Measurements from ENCODE around the gene TMC8.

The TMC8 gene

DNA sequence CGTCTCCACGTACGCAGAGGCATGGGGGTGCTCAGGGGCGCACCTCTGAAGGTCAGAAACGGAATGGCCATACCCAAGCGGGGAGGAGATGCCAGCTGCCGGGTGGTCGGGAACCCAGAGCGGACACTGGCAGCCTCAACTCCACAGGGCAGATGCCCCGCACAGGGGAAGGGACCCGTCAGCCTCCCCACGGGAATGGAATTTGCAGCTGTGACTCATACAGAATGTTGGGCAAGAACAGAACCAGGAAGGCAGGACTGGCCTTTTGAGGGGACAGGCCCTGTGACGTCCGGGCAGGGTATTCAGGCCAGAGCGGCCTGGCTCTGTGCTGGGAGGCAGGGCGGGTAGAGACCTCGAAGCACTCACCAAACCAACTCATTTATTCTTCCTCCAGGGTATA lies 48.8 kb downstream of the TMC8 start:
- TF ChIP-seq GATA3 (IDR thresholded peaks at IDR 0.05; ENCODE audit: low read depth, low read length): no peak
- TF ChIP-seq GATA2 (IDR thresholded peaks at IDR 0.05; ENCODE audit: low read depth, low read length): no peak

DNA sequence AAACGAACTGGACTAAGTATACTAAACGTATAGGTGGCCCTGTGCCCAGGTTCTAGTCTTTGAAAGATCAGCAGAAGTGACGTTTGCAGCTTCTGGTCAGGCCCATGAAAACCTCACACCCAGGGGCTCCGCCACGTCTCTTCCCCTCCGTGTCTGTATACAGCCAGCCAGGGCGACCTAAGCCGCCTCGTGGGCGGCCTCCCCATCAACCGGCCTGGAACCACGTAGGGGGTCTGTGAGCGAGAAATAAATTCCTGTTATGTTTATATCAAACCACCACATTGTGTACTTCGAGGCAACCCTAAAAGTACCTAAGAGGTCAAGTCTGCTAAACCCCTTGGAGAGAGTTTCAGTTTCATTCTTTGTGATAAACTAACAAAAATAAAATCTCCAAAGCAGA lies 49.5 kb downstream of the TMC8 start:
- no peak for TF ChIP-seq GATA3 (IDR thresholded peaks at IDR 0.05; ENCODE audit: low read depth, low read length)
- TF ChIP-seq GATA2 (IDR thresholded peaks at IDR 0.05; ENCODE audit: low read depth, low read length): no peak

DNA sequence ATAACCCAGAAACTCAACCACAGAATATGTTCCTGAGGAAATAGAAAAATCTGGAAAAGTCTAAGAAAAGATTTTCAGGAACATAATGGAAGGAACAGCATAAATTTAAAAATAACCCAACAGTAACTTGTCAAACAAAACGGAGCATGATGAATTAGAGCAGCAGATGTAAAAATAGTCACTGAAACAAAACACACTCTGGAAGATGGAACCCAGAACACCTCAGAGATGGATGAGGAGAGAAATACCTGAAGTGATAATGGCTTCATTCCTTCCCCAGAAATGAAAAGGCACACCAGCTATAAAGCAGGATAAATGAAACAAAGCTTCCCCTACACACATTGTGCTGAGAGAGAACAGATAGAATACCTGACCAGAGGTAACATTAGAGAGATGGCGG lies 49.9 kb downstream of the TMC8 start:
- TF ChIP-seq GATA3 (IDR thresholded peaks at IDR 0.05; ENCODE audit: low read depth, low read length) (no peak), GATA2 (IDR thresholded peaks at IDR 0.05; ENCODE audit: low read depth, low read length) (no peak)

DNA sequence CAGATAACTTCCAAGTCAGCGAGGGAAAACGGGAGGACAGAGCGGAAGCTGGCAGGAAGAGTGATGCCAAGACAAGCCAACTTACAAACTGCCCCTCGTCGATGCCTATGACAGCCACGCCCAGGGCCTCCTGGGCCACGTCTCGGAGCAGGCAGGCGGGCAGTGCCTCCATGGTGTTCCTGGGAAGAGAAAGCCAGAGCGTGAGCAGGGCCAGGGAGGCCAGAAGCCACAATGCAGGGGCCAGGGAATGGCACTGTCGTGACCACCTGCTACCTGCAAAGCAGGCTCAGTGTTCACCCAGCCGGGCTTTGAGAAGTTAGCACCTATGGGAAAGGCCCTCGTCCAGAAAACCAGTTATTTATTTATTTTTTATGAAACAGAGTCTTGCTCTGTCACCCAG lies 51.9 kb downstream of the TMC8 start:
- TF ChIP-seq GATA2 (IDR thresholded peaks at IDR 0.05; ENCODE audit: low read depth, low read length) (no peak), GATA3 (IDR thresholded peaks at IDR 0.05; ENCODE audit: low read depth, low read length) (no peak)

DNA sequence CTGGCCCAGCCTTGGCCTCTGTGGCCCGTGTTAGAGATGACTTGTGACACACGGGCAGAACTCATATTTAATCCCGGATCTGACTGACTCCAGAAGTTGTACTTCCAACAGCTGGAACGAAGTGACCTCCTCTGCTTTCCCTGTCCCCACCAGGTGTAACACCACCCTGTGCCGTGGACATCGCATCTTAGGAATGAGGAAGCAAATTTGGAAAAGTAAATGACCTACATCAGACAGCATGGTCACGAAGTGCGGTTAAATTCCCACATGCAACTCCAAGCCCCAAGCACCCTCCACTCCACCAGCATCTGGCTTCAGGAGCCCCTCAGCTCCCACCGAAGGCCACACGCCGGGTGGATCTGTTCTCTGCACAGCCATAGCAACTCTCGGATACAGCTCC lies 53.3 kb downstream of the TMC8 start:
- TF ChIP-seq GATA3 (IDR thresholded peaks at IDR 0.05; ENCODE audit: low read depth, low read length): no peak
- no peak for TF ChIP-seq GATA2 (IDR thresholded peaks at IDR 0.05; ENCODE audit: low read depth, low read length)

DNA sequence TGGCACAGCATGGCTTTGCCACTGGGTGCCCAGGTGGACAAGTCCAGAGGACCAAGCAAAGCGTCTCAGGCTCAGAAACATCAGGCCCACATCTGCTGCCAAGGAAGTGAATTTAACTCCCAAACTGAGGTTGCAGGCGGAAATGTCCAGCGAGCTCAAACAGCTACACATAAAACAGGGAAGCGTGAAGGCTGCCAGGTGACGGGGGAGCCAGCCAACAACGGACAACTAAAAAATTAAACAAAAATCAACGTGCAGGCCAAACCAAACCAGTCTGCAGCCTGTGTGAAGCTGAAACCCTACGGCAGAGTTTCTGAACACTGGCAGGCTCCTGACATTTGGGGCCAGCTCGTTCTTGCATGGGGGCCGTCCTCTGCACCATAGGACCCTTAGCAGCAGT lies 53.8 kb downstream of the TMC8 start:
- no peak for TF ChIP-seq GATA2 (IDR thresholded peaks at IDR 0.05; ENCODE audit: low read depth, low read length)
- no peak for TF ChIP-seq GATA3 (IDR thresholded peaks at IDR 0.05; ENCODE audit: low read depth, low read length)

DNA sequence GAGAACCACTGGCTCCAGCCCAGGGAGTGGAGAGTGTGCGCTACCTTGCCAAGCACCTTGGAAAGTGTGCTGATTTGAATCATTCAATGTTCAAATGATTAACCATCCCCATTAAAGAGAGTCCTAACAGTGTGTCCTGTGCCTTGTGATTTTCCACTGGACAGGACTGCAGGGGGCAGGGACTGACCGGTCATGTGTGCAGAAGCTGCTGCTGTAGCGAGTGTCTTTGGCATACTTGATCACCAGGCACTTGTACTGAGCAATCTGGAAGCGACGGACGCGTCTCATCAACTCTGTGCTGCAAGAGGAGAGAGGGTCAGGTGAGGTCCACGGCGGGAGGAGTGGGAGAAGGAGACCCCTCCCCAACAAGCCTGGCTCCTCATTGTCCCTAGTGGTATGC lies 54.3 kb downstream of the TMC8 start:
- TF ChIP-seq GATA3 (IDR thresholded peaks at IDR 0.05; ENCODE audit: low read depth, low read length): no peak
- no peak for TF ChIP-seq GATA2 (IDR thresholded peaks at IDR 0.05; ENCODE audit: low read depth, low read length)

DNA sequence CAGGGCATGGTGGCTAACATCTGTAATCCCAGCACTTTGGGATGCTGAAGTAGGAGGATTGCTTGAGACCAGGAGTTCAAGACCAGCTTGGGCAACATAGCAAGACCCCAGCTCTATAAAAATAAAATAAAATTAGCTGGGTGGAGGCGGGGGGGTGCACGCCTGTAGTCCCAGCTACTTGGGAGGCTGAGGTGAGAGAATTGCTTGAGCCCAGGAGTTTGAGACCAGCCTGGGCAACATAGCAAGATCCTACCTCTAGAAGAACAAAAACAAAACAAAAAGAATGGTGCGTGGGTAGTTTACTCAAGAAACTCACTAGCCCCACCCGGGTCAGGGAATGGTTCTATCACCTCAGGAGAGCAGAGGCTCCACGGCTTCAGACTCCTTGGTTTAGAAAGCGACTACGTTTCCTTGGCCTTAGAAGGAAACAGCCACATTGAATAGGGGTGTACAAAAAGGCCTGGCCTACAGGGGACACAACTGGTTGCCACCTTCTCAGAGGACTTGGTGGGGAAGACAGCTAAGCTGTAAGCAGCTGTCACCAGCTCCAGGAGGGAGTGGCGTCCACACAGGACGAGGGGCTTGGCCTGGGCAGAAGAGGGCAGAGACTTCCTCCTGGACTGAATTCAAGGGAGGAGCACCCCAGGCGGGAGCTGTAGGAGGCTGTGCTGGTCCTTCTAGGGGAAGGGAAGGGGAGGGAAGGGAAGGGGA lies 55.6 kb downstream of the TMC8 start:
- TF ChIP-seq GATA3 (IDR thresholded peaks at IDR 0.05; ENCODE audit: low read depth, low read length) (no peak), GATA2 (IDR thresholded peaks at IDR 0.05; ENCODE audit: low read depth, low read length) (no peak)

DNA sequence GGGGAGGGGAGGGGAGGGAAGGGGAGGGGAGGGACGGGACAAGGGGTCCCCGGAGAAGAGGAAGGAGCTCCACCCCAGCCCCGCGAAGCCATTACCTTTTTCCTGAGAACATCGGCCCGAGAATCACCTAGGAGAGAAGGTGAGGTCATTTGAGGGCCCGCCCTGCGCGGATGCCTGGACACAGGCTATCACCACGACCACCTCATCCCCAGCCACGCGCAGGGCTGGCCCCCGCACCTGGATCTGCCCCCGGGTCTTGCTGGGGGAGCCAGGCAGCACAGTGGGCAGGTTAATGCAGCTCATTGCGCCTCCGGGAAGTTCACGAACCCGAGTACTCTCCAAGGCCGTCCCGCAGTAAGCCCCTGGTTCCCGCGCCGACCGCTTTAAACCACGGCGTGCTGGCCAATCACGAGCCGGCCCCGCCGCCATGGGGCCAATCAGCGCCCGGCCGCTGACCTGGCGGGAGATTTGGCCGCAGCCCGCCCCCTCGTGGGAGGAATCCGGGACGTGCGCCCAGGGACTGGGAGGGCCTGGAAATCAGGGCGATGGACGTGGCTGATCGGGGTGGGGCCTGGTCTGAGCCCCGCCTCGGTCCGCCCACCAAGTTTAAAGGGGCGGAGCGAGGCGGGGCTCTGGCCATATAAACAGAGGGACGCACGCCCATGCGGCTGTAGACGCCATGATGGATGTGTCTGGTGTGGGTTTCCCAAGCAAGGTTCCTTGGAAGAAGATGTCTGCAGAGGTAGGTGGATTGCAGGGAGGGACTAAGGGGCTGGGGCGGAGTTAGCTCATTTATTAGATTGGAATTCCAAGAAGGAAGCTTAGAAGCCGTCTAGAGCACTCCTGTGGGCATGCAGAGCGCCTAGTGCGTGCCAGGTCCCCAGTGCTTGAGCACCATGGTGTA lies 56.4 kb downstream of the TMC8 start, which contains the start of the genes AFMID and TK1:
Gene AFMID (plus strand): TSS at position 671 of the 904 bp plus-strand sequence. CDS start 9 bp downstream, at position 680.
Gene TK1 (minus strand): TSS at position 361 of the 904 bp plus-strand sequence. CDS start 58 bp downstream, at position 303.
- TF ChIP-seq GATA3 (IDR thresholded peaks at IDR 0.05; ENCODE audit: low read depth, low read length) (no peak), GATA2 (IDR thresholded peaks at IDR 0.05; ENCODE audit: low read depth, low read length) (0 out of 2 replicates have a peak, but pooled peaks have one; percentile 26)
